Keratinocyte (primary cell): Measurements from ENCODE around the gene GNG13.

Experiments used
- CTCF ChIP-seq, 3 experiments: IDR thresholded peaks in 1 of 3; conservative IDR thresholded peaks in 1 of 3; optimal IDR thresholded peaks in 1 of 3; 2 replicates in 2 of 3; 3 replicates in 1 of 3; pipeline versions ENCODE3 to v1.5.1; 2011; ENCODE audit warnings: low read length in 3 of 3, mild to moderate bottlenecking in 3 of 3, moderate library complexity in 2 of 3, control low read depth in 1 of 3, inconsistent platforms in 1 of 3; ENCODE audit not compliant: insufficient read depth in 2 of 3; ENCODE audit errors: extremely low read depth in 1 of 3
- EZH2 ChIP-seq: IDR thresholded peaks from one replicate; pipeline ENCODE4 v1.6.1; 2012; ENCODE audit warnings: inconsistent platforms, mild to moderate bottlenecking, low read length, moderate library complexity

- TF ChIP-seq CTCF (optimal IDR thresholded peaks at IDR 0.05 in 1 of 3, IDR thresholded peaks at IDR 0.05 in 1 of 3, conservative IDR thresholded peaks at IDR 0.05 in 1 of 3; ENCODE audit: extremely low read depth in 1 of 3, insufficient read depth in 2 of 3, low read length in 3 of 3) = no peak
- no peak for TF ChIP-seq EZH2
These were observed 32.7 kb downstream of the GNG13 start for GRCh38 chr16:767743-768235.
